Measurements from ENCODE around the gene MATN1. TPM values are rescaled to one million over a fixed set of nuclear protein-coding genes. Genes with fewer than 3 reads are reported as not detected.

Gene MATN1
- total RNA-seq, 6 donors from 2014 or later, result 0.15 TPM; not detected in 5

GRCh38 chr1:30745156-30745833, 21.9 kb upstream of the MATN1 start:
- DNase-seq (no peak), ATAC-seq (ENCODE audit: low FRiP score in 2 of 2) (no peak)
- H3K4me3 ChIP-seq, result no peak overlapping the region
- 76 to 85% methylated on average over 13 to 14 of the region's 14 CpGs for WGBS, 2 donors
- peaks cover 29 to 83% (median 61%) of the 10 kb centered on the region in 4 donors for H3K4me1 ChIP-seq
- peak overlapping the region in 3 of 4 donors; percentile 8 to 94 (median 92) for H3K27ac ChIP-seq
- no peaks in the 10 kb centered on the region for H3K27me3 ChIP-seq
- peaks cover 0 to 17% (median 6%) of the 10 kb centered on the region in 4 donors for H3K36me3 ChIP-seq
- no peaks in the 10 kb centered on the region for H3K9me3 ChIP-seq
- TF ChIP-seq EP300 (IDR thresholded peaks at IDR 0.05), result no peak
- no peak for TF ChIP-seq CTCF (IDR thresholded peaks at IDR 0.05)
- no peak for TF ChIP-seq POLR2AphosphoS5 (IDR thresholded peaks at IDR 0.05)
- TF ChIP-seq POLR2A (IDR thresholded peaks at IDR 0.05), result no peak

DNA sequence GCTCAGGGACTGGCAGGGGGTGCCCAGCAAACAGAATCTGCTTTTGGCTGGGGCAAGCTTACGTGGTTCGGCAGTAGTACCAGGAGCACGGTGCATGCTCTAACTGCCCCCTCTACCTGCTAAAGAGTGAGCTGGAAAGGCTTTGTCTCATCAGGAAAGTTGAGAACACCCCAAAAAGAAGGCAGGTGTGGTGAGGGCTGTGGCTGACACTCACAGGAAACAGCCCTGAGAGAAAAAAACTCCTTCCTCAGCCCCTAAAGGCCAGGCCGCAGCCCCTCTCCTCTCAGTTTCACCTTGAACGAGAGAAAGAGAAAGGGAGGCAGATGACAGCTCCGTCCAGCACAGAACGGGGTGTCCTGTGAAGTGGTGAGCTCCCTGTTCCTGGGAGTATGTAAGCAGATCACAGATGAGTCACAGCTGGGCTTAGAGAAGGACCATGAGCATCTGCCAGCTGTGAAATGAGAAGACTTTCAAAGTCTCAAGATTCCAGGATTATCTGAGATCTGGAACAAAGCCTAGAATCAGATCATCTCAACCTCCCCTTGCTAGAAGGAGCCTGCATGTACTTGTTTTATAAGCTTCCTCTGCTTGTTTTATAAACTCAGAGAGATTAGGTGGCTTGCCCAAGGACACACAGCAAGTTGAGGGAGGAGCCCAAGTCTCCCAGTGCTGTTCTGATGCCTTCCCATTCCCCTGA, 20.8 kb upstream of the MATN1 start:
- ATAC-seq (ENCODE audit: low FRiP score in 2 of 2) (peak in 1 of 2 donors; percentile 1), DNase-seq (no peak)
- Histone ChIP-seq H3K9me3 (no peaks in the 10 kb centered on the region), H3K4me3 (no peak overlapping the region), H3K27me3 (no peaks in the 10 kb centered on the region), H3K4me1 (peaks cover 27 to 73% (median 54%) of the 10 kb centered on the region in 4 donors), H3K36me3 (peaks cover 0 to 26% (median 11%) of the 10 kb centered on the region in 4 donors), H3K27ac (peak overlapping the region in 2 of 4 donors; percentile 49 to 92)
- TF ChIP-seq EP300 (IDR thresholded peaks at IDR 0.05), result no peak
- WGBS, 2 donors, result 66 to 85% methylated on average over 7 of the region's 7 CpGs

GRCh38 chr1:30743584-30744059, 20.2 kb upstream of the MATN1 start:
- DNase-seq (no peak), ATAC-seq (ENCODE audit: low FRiP score in 2 of 2) (peak in 1 of 2 donors; percentile 37)
- Histone ChIP-seq H3K27ac (peak overlapping the region in 2 of 4 donors; percentile 49 to 92), H3K4me1 (peaks cover 22 to 67% (median 51%) of the 10 kb centered on the region in 4 donors), H3K9me3 (no peaks in the 10 kb centered on the region), H3K36me3 (peaks cover 0 to 32% (median 17%) of the 10 kb centered on the region in 4 donors), H3K27me3 (no peaks in the 10 kb centered on the region), H3K4me3 (no peak overlapping the region)
- TF ChIP-seq EP300 (IDR thresholded peaks at IDR 0.05) (no peak), POLR2AphosphoS5 (IDR thresholded peaks at IDR 0.05) (no peak), CTCF (IDR thresholded peaks at IDR 0.05) (no peak), POLR2A (IDR thresholded peaks at IDR 0.05) (no peak)
- WGBS, 2 donors, result 35% methylated on average over 4 of the region's 4 CpGs

DNA sequence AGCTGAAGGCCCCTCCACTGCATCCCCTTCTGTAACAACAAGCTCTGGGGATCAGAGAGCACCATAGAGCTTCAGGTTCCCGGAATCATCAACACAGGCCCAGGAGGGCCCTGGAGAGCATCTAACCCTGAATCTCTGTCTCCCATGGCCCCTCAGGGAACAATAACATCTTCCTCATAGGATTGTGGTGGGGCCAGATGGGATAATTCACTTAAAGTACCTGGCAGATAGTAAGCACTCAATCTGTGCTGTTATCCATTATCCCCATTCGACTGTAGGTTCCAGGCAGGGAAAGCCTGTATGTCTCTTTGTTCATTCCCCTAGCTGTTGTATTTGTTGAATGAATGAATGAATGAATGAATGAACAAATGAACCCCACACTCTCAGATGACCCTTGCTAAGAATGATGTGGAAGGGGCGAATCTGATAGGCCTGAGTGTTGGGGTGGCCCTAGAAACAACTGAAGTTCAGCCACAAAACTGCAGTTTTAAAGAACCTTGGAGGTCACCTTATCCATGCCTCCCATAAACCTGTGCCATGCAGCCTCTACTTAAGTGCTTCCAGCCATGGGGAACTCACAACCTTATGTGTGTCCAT, 19.7 kb upstream of the MATN1 start:
- H3K27me3 ChIP-seq, result no peaks in the 10 kb centered on the region
- WGBS, 2 donors, result 92 to 100% methylated on average over 2 to 3 of the region's 3 CpGs
- ATAC-seq (ENCODE audit: low FRiP score in 2 of 2), result no peak
- H3K4me3 ChIP-seq, result no peak overlapping the region
- no peak for DNase-seq
- H3K9me3 ChIP-seq, result no peaks in the 10 kb centered on the region
- H3K27ac ChIP-seq, result peak overlapping the region in 2 of 4 donors; percentile 11 to 19
- H3K36me3 ChIP-seq, result peaks cover 1 to 37% (median 22%) of the 10 kb centered on the region in 4 donors
- peaks cover 19 to 62% (median 46%) of the 10 kb centered on the region in 4 donors for H3K4me1 ChIP-seq
- TF ChIP-seq POLR2A (IDR thresholded peaks at IDR 0.05), result no peak
- no peak for TF ChIP-seq POLR2AphosphoS5 (IDR thresholded peaks at IDR 0.05)
- TF ChIP-seq CTCF (IDR thresholded peaks at IDR 0.05), result no peak
- TF ChIP-seq EP300 (IDR thresholded peaks at IDR 0.05), result no peak

Measured in upper lobe of left lung (tissue), 6 donors.